Activated CD4-positive, alpha-beta memory T cell treated with anti-CD3 and anti-CD28 coated beads, Interleukin-2, amount 10 ng/mL, durations not matched to agents 7 days and 5 days (primary cell): ENCODE data around the gene AIRE. TPM values are rescaled to one million over a fixed set of nuclear protein-coding genes. Genes with fewer than 3 reads are reported as not detected.
"Not testable (repeated sequence)": the region's sequence is repeated elsewhere in the genome, so short reads cannot be mapped to it uniquely, and the experiment has no call there.

Experiments
- CTCF ChIA-PET: fragments of 350-600 bp; sonication (Branson Sonifier 250); formaldehyde crosslinking; loops from one replicate; lab custom pipeline; 2021; ENCODE audit warnings: antibody characterized with exemption, inconsistent platforms; lab: Charles Lee
- POLR2A ChIA-PET: fragments of 350-600 bp; sonication (Branson Sonifier 250); formaldehyde crosslinking; loops from one replicate; lab custom pipeline; 2021; ENCODE audit warnings: antibody characterized with exemption; lab: Charles Lee
- DNase-seq: peaks from one replicate; pipeline ENCODE4 v3.0.0-alpha.2; 2020
- H3K27ac Mint-ChIP-seq: one replicate; pipeline ENCODE4 v1.8.0; 2021; ENCODE audit warnings: mild to moderate bottlenecking, mixed read lengths
- H3K27me3 Mint-ChIP-seq: one replicate; pipeline ENCODE4 v1.8.0; 2021; ENCODE audit warnings: mixed read lengths
- H3K36me3 Mint-ChIP-seq: one replicate; pipeline ENCODE4 v1.8.0; 2021; ENCODE audit warnings: low read depth, mixed read lengths
- H3K4me1 Mint-ChIP-seq: one replicate; pipeline ENCODE4 v1.8.0; 2021; ENCODE audit warnings: mixed read lengths
- H3K4me3 Mint-ChIP-seq: one replicate; pipeline ENCODE4 v1.8.0; 2021; ENCODE audit warnings: mild to moderate bottlenecking, mixed read lengths
- H3K9me3 Mint-ChIP-seq: one replicate; pipeline ENCODE4 v1.8.0; 2021; ENCODE audit warnings: mixed read lengths
- total RNA-seq, 2 experiments: library from RNA; stranded (reverse); gene quantifications; one replicate each; pipeline ENCODE4 v1.2.3, GENCODE V29; 2021

Gene AIRE
- total RNA-seq, 2 experiments from 2014 or later, result 0.48 to 0.58 TPM

DNA sequence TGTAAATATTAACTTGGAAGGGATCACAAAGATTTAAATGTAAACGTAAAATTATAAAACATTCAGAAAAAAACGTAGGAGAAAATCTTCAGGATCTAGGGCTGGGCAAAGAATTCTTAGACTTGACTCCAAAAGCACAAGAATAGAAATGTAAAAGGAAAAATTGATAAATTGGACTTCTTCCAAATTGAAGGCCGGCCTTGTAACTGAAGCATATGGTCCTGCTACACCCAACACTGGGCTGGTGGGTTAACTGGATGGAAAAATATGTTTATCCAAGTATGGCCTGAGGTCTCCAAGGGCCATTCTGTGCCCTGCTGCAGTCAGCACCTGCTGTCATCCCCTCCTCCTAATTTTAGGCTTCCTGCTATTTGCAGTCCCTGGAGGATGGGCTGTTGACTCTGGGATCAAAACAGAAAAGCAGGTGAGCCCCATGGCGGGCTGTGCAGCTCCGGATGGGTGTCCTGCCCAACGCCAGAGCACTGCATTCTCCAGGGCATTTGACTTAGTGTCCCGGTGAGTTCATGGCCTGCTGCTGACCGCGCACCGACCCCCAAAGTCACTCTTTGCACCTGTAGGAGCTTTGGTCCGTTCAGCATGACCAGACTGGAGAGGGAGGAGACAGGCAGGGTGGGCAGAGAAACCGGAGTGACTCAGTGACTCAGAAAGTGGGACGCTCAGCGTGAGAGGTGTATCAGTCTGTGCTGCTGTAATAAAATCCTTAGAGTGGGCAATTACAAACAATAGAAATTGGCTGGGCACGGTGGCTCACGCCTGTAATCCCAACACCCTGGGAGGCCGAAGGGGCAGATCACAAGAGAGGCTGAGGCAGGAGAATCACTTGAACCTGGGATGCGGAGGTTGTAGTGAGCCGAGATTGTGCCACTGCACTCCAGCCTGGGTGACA, 6.1 kb upstream of the AIRE start:
- Mint-ChIP-seq H3K9me3 (no peaks in the 10 kb centered on the region), H3K27me3 (peaks cover 20% of the 10 kb centered on the region), H3K4me1 (no peaks in the 10 kb centered on the region), H3K27ac (no peak overlapping the region), H3K4me3 (no peak overlapping the region), H3K36me3 (no peaks in the 10 kb centered on the region)
- ChIA-PET CTCF (no interaction called here), POLR2A (no interaction called here)
- no peak for DNase-seq

DNA sequence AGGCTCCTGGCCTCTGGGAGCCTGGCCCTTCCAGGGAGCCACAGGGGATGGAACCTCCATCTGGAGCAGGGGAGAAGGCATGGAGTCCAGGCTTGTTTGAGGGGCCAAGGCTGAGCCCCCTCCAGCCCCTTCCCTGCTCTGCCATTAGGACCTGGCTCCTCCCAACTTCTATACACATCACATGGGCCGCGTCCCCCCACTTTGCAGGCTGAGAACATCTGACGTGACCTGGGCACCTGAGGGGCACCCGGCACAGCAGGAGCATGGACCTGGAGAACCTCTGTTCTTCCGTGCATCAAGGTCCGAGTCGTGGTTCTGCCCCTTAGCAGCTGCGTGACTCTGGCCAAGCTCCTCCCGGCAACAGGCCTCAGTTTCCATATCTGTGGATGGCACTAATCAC, 3.9 kb upstream of the AIRE start:
- POLR2A ChIA-PET, result no interaction called here
- no peaks in the 10 kb centered on the region for H3K36me3 Mint-ChIP-seq
- no peaks in the 10 kb centered on the region for H3K4me1 Mint-ChIP-seq

DNA sequence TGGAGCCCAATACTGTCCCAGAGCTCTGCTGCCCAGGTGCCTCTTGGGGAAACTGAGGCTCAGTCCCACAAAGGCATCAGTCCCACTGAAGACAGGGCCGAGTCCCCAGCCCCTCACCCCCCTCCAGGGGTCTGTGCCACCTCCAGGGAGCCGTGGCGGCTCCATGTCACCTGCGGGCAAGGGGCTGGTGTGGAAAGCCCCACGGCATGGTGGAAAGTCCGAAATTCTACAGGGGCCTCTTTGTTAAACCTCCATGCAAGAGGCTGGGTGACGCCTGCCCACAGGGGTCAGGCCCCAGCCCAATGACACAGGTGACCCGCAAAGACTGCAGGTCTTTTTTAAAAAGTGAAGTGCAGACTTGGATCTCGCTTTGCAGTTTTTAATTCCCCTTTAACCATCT, 3.3 kb upstream of the AIRE start:
- Mint-ChIP-seq H3K9me3 (no peaks in the 10 kb centered on the region), H3K4me1 (no peaks in the 10 kb centered on the region), H3K4me3 (no peak overlapping the region), H3K36me3 (no peaks in the 10 kb centered on the region), H3K27me3 (peaks cover 4% of the 10 kb centered on the region), H3K27ac (no peak overlapping the region)
- no peak for DNase-seq
- ChIA-PET CTCF (no interaction called here), POLR2A (no interaction called here)

More for the DNA sequence above, 3.9 kb upstream of the AIRE start:
- Mint-ChIP-seq H3K4me3 (no peak overlapping the region), H3K27me3 (peaks cover 7% of the 10 kb centered on the region), H3K27ac (no peak overlapping the region), H3K9me3 (no peaks in the 10 kb centered on the region)
- CTCF ChIA-PET, result no interaction called here
- no peak for DNase-seq

DNA sequence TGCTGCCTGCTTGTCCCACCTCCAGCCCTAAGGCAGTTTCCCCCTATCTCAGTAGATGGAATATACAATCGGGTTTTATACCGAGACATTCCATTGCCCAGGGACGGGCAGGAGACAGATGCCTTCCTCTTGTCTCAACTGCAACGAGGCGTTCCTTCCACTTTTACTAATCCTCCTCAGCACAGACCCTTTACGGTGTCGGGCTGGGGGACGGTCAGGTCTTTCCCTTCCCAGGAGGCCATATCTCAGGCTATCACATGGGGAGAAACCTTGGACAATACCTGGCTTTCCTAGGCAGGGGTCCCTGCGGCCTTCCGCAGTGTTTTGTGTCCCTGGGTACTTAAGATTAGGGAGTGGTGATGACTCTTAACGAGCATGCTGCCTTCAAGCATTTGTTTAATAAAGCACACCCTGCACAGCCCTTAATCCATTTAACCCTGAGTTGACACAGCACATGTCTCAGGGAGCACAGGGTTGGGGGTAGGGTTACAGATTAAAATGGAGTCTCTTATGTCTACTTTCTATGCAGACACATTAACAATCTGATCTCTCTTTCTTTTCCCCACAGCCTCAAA, 2.4 kb upstream of the AIRE start:
- H3K4me3 Mint-ChIP-seq, H3K27ac Mint-ChIP-seq, CTCF ChIA-PET, H3K27me3 Mint-ChIP-seq, H3K9me3 Mint-ChIP-seq, DNase-seq, H3K36me3 Mint-ChIP-seq, POLR2A ChIA-PET, H3K4me1 Mint-ChIP-seq: not testable (repeated sequence)

DNA sequence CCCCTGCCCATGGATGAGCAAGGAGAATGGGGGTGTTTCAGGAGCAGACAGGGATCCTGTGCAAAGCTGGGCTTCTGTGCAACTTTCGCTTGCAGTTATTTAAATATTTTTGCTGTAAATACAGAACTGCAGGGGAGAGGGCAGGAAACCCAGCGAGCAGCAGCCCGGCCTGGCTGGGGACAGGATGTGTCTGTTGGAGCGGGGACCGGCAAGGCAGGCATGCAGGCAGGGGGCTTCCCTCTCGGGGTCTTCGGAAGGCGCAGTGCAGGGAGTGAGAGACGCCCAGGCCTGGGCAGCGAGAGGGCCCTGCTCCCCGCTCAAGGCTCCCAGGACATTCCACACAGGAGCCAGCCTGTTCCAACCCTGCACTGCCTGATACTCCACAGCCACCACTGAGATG, 1.7 kb upstream of the AIRE start:
- no peak for DNase-seq
- POLR2A ChIA-PET, result no interaction called here
- H3K27ac Mint-ChIP-seq, result no peak overlapping the region
- no peak overlapping the region for H3K4me3 Mint-ChIP-seq
- CTCF ChIA-PET, result no interaction called here
- H3K4me1 Mint-ChIP-seq, result no peaks in the 10 kb centered on the region
- H3K9me3 Mint-ChIP-seq, result no peaks in the 10 kb centered on the region
- no peaks in the 10 kb centered on the region for H3K27me3 Mint-ChIP-seq
- H3K36me3 Mint-ChIP-seq, result no peaks in the 10 kb centered on the region

DNA sequence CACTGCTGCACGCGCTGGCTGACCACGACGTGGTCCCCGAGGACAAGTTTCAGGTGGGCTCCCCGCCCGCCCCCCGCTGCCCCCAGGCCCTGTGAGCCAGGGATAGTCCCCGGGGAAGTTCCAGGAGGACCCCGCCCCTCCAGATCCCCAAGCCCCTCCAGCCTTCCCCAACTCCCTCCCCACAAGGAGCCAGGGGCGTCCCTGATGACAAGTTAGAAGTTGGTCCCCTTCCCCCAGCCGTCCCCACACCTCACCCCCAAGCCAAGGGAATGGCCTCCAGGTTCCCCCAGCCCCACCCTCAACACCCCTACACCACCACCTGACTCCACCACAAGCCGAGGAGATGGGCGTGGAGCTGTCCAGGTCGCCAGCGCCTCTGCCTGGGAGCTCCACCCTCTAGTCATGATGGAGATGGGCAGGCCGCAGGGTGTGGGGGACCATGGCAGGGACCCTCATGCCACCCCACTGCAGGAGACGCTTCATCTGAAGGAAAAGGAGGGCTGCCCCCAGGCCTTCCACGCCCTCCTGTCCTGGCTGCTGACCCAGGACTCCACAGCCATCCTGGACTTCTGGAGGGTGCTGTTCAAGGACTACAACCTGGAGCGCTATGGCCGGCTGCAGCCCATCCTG, 525 bp downstream of the AIRE start:
- no peaks in the 10 kb centered on the region for H3K36me3 Mint-ChIP-seq
- no peak for DNase-seq
- POLR2A ChIA-PET, result interaction anchor here (1.2 to 1.7 kb wide), 2 partner anchors 10 to 15 kb away, joined by 3 to 4 read pairs; no protein-coding TSS in a partner anchor
- CTCF ChIA-PET, result no interaction called here
- H3K27me3 Mint-ChIP-seq, result no peaks in the 10 kb centered on the region
- no peak overlapping the region for H3K27ac Mint-ChIP-seq
- no peaks in the 10 kb centered on the region for H3K9me3 Mint-ChIP-seq
- H3K4me3 Mint-ChIP-seq, result no peak overlapping the region
- no peaks in the 10 kb centered on the region for H3K4me1 Mint-ChIP-seq

DNA sequence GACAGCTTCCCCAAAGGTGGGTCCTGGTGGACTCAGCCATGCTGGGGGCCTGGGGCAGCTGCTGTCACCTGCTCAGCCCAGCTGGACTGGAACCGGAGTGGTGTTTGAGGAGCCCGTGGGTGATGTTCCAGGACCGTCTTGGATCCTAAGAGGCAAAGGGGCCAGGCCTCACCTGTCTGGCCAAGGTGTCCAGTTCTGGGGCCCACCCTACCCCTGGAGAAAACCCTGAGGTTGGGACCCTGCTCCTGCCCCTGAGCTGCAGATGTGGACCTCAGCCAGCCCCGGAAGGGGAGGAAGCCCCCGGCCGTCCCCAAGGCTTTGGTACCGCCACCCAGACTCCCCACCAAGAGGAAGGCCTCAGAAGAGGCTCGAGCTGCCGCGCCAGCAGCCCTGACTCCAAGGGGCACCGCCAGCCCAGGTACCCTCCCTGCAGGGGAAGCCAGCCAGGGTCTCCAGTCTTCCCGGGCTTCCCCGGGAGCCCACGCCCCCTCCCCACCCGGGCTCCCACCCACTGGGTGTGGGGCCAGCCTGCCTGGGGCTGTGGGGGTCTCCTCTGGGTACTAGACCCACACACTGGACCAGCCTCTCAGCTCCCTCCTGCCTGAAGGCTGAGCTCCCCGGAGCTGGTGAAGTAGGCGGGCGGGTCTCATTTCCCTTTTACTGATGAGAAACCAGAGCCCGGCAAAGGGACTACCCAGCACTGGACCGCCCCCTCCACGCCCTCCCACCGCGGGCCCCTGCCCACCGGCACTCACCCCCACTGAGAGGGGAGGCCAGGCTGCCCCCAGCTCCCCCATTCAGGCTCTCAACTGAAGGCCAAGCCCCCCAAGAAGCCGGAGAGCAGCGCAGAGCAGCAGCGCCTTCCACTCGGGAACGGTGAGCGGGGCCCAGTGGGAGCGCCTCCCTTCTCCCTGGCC, 1.3 kb downstream of the AIRE start:
- no peak overlapping the region for H3K27ac Mint-ChIP-seq
- ChIA-PET POLR2A (interaction anchor here (1.2 to 1.7 kb wide), 2 partner anchors 9 to 14 kb away, joined by 3 to 4 read pairs; no protein-coding TSS in a partner anchor), CTCF (no interaction called here)
- H3K36me3 Mint-ChIP-seq, result no peaks in the 10 kb centered on the region
- DNase-seq, result no peak
- H3K4me3 Mint-ChIP-seq, result no peak overlapping the region
- H3K4me1 Mint-ChIP-seq, result no peaks in the 10 kb centered on the region
- no peaks in the 10 kb centered on the region for H3K27me3 Mint-ChIP-seq
- no peaks in the 10 kb centered on the region for H3K9me3 Mint-ChIP-seq

DNA sequence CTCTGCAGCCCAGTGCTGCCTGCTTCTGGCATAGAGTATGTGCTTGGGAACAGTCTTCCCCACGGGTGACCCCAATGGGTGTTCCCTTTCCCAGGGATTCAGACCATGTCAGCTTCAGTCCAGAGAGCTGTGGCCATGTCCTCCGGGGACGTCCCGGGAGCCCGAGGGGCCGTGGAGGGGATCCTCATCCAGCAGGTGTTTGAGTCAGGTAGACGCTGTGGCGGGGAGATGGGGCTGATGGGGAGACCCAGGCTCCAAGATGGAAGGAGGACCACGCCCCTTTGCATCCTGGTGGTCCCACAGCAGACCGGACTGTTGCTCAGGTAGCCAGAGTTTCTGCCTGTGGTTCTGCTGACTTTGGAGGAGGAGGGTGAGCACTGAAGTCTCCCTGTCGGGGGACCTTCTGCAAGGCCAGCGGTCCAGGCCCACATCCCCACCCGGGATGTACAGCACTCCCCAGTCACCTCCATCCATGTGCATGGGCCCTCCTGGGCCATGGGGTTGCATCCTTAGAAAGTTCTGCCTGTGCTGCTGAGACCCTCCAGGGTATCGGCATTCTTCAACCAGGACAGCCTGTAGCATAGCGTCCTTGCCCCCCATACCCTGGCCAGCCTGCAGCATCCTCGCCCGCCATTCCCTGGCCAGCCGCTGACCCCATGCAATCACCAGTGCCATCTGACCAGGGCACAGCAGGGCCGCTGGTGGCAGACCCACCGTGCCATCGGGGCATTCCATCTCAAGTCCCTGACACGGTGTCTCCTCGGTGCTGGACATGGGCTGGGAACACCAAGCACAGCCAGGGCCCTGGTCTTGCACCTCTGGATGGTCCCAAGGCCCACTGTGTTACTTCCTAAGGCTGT, 2.8 kb downstream of the AIRE start:
- Mint-ChIP-seq H3K4me3 (no peak overlapping the region), H3K36me3 (no peaks in the 10 kb centered on the region), H3K4me1 (peaks cover 6% of the 10 kb centered on the region), H3K27ac (no peak overlapping the region), H3K27me3 (no peaks in the 10 kb centered on the region), H3K9me3 (no peaks in the 10 kb centered on the region)
- no peak for DNase-seq
- ChIA-PET CTCF (no interaction called here), POLR2A (no interaction called here)

DNA sequence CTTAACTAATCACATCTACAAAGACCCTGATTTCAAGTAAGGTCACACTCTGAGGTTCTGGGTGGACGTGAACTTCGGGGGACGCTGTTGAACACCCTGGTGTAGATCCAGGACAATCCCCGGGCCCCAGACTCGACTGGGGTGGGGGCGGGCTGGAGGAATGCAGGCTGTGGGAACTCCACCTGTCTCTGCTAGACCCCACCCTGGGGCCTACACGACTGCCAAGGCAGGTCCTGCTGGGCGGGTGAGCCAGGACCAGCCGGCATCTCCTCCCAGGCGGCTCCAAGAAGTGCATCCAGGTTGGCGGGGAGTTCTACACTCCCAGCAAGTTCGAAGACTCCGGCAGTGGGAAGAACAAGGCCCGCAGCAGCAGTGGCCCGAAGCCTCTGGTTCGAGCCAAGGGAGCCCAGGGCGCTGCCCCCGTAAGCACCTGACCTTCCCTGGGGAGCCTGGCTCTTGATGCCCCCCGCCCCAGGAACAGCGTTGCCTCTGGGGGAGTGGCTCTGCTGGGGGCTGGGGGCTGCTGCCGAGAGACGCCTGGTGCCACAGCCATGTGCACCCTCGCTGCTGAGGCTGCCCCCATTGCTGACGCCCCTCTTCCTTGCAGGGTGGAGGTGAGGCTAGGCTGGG, 3.8 kb downstream of the AIRE start:
- POLR2A ChIA-PET, result no interaction called here
- CTCF ChIA-PET, result no interaction called here
- Mint-ChIP-seq H3K9me3 (no peaks in the 10 kb centered on the region), H3K27ac (no peak overlapping the region), H3K4me3 (no peak overlapping the region), H3K27me3 (no peaks in the 10 kb centered on the region), H3K4me1 (peaks cover 8% of the 10 kb centered on the region), H3K36me3 (no peaks in the 10 kb centered on the region)
- no peak for DNase-seq

DNA sequence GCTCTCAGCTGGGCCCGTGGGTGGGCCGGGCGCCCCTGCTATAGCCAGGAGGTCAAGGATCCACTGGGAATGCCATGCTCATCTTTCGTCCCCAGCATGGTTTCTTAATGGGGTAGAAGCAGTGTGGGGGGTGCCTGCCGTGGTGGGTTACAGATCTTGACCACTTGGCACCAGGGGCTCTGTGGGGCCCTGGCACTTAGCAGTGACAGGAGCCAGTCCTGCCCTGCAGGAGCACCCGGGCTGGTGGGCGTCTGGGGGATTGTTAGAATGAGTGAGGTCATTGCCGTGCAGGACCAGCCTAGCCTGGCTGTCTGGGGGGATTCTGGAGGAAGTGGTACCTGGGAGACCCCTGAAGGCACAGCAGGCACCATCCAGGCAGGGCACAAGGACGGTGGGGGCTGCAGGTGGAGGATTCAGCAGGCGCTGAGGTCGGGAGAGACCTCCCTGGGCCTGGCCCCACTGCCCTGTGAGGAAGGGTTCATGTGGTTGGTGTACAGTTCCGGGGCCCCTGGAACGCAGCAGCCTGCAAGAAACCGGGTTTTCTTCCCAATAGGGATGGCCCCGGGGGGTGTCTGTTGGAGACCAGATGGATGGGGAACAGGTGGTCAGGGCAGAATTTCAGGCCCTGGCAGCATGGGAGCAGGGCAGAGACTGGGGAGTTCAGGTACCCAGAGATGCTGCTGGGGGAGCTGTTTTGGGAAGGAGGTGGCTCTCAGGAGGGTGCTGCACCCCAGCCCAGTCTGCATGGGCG, 4.8 kb downstream of the AIRE start:
- H3K27ac Mint-ChIP-seq, result no peak overlapping the region
- no peaks in the 10 kb centered on the region for H3K36me3 Mint-ChIP-seq
- POLR2A ChIA-PET, result no interaction called here
- no peak overlapping the region for H3K4me3 Mint-ChIP-seq
- DNase-seq, result no peak
- H3K4me1 Mint-ChIP-seq, result peaks cover 15% of the 10 kb centered on the region
- no peaks in the 10 kb centered on the region for H3K9me3 Mint-ChIP-seq
- H3K27me3 Mint-ChIP-seq, result no peaks in the 10 kb centered on the region
- CTCF ChIA-PET, result no interaction called here

DNA sequence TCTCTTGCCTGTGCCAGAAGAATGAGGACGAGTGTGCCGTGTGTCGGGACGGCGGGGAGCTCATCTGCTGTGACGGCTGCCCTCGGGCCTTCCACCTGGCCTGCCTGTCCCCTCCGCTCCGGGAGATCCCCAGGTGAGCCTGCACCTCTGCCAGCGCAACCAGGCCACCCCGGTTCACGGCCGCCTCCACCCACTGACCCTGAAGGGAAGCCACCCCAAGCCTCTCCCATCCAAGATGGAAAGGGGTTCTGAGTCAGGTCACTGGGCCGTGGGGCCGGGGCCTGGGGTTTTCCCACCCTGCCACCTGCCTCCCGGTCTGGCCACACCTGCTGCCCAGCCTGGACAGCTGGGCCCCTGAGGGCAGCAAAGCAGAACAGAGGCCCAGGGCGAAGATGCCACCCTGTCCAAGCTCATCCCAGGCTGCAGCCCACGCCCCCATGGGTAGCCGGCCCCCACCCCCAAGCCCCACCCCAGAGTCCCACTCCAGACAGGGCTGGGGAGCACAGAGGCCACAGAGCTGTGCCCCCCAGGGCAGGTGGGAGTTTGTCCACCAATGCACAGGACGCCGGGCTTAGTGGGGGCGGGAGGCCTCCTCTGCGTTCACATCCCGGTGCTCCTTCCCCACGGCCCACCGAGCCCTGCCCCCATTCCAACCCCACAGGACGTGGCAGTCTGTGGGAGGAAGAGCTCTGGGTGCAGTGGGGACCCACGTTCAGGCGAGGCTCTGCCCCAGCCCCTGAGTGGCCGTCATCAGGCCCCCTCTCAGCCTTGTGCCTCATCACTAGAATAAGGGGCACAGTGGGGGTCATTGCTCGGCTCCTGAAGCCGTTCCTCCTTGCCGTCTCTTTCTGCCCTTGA, 5.6 kb downstream of the AIRE start:
- no peak overlapping the region for H3K4me3 Mint-ChIP-seq
- no peaks in the 10 kb centered on the region for H3K27me3 Mint-ChIP-seq
- H3K9me3 Mint-ChIP-seq, result no peaks in the 10 kb centered on the region
- POLR2A ChIA-PET, result no interaction called here
- H3K4me1 Mint-ChIP-seq, result peaks cover 15% of the 10 kb centered on the region
- no peak for DNase-seq
- CTCF ChIA-PET, result no interaction called here
- no peaks in the 10 kb centered on the region for H3K36me3 Mint-ChIP-seq
- H3K27ac Mint-ChIP-seq, result no peak overlapping the region
